HG03103 (cell line): Measurements from ENCODE around the gene IFNA13.

Experiments used
- ATAC-seq: cut with Tn5 transposase; IDR thresholded peaks from one replicate; pipeline ENCODE4 v1.9.1; 2021; ENCODE audit warnings: low read depth; ENCODE audit not compliant: unreplicated experiment

IFNA13 gene

GRCh38 chr9:21362287-21362686, 5.6 kb downstream of the IFNA13 start:
- ATAC-seq = no peak

- peak; percentile 88 for ATAC-seq
Observed at GRCh38 chr9:21357479-21358460, 10.1 kb downstream of the IFNA13 start.

- no peak for ATAC-seq
Observed at GRCh38 chr9:21350787-21351186, 17.1 kb downstream of the IFNA13 start, which contains the start of gene IFNA6. Gene IFNA6, minus strand, starts transcription at chr9:21350887. Its CDS starts 0 bp downstream, at chr9:21350887.

GRCh38 chr9:21348430-21348970, 19.4 kb downstream of the IFNA13 start:
- ATAC-seq = no peak

GRCh38 chr9:21340735-21341134, 27.1 kb downstream of the IFNA13 start:
- ATAC-seq = no peak

GRCh38 chr9:21336457-21336856, 31.4 kb downstream of the IFNA13 start:
- ATAC-seq = no peak

GRCh38 chr9:21334701-21335632, 32.9 kb downstream of the IFNA13 start, which contains the start of gene KLHL9:
Gene KLHL9, minus strand, starts transcription at chr9:21335404. Its CDS starts 545 bp downstream, at chr9:21334859.
- peak; percentile 83 for ATAC-seq

- ATAC-seq = no peak
Observed at GRCh38 chr9:21333226-21333625, 34.6 kb downstream of the IFNA13 start.

- no peak for ATAC-seq
Observed at GRCh38 chr9:21331676-21332402, 36.0 kb downstream of the IFNA13 start.

GRCh38 chr9:21326526-21327139, 41.2 kb downstream of the IFNA13 start:
- peak; percentile 81 for ATAC-seq

- ATAC-seq = no peak
Observed at GRCh38 chr9:21324047-21324446, 43.8 kb downstream of the IFNA13 start.

GRCh38 chr9:21322911-21323461, 44.9 kb downstream of the IFNA13 start:
- no peak for ATAC-seq

GRCh38 chr9:21320465-21320864, 47.4 kb downstream of the IFNA13 start:
- ATAC-seq = no peak

- peak; percentile 65 for ATAC-seq
Observed at GRCh38 chr9:21317956-21318923, 49.6 kb downstream of the IFNA13 start.
